PFSK-1 (cell line): ENCODE measurements around the gene SNRNP48.

Source experiments
- POLR2AphosphoS5 ChIP-seq: IDR thresholded peaks from 2 replicates; pipeline ENCODE4 v1.6.1; 2012; ENCODE audit warnings: low read depth, mild to moderate bottlenecking, control low read depth, low read length, moderate library complexity
- REST ChIP-seq, 2 experiments: IDR thresholded peaks; 2 replicates each; pipeline versions ENCODE4 v1.6.1 to v1.8.0; 2011 to 2012; ENCODE audit warnings: low read depth in 2 of 2, low read length in 2 of 2, control low read depth in 1 of 2, inconsistent platforms in 1 of 2, mild to moderate bottlenecking in 1 of 2, moderate library complexity in 1 of 2; ENCODE audit not compliant: insufficient read depth in 1 of 2
- SIN3A ChIP-seq: IDR thresholded peaks from 2 replicates; pipeline ENCODE4 v1.6.1; 2012; ENCODE audit warnings: mild to moderate bottlenecking, low read length, moderate library complexity, borderline replicate concordance; ENCODE audit not compliant: insufficient read depth
- TAF1 ChIP-seq: IDR thresholded peaks from 2 replicates; pipeline ENCODE4 v1.6.1; 2012; ENCODE audit warnings: low read length, control low read depth, borderline replicate concordance; ENCODE audit not compliant: insufficient read depth

GRCh38 chr6:7621761-7622160, 31.8 kb downstream of the SNRNP48 start:
- TF ChIP-seq POLR2AphosphoS5 (no peak), TAF1 (no peak), REST (IDR thresholded peaks at IDR 0.05; ENCODE audit: insufficient read depth in 1 of 2, low read depth in 2 of 2, low read length in 2 of 2) (no peak), SIN3A (no peak)
